ENCODE results near the gene MYO18B.

MYO18B gene

GRCh38 chr22:25746012-25746373, 4.0 kb downstream of the MYO18B start:
- H3K27ac ChIP-seq: no peak overlapping the region

GRCh38 chr22:25747245-25747944, 5.4 kb downstream of the MYO18B start:
- no peak overlapping the region for H3K27ac ChIP-seq

More at GRCh38 chr22:25746012-25746373, 4.0 kb downstream of the MYO18B start:
- no peak for TF ChIP-seq CTCF (conservative IDR thresholded peaks at IDR 0.05)

GRCh38 chr22:25748140-25748539, 6.2 kb downstream of the MYO18B start:
- no peak overlapping the region for H3K27ac ChIP-seq
- TF ChIP-seq ZFX (IDR thresholded peaks at IDR 0.05) (no peak), CTCF (conservative IDR thresholded peaks at IDR 0.05) (no peak)

More at GRCh38 chr22:25747245-25747944, 5.4 kb downstream of the MYO18B start:
- no peak for TF ChIP-seq CTCF (conservative IDR thresholded peaks at IDR 0.05)
- TF ChIP-seq ZFX (IDR thresholded peaks at IDR 0.05): no peak

- no peak overlapping the region for H3K27ac ChIP-seq
- no peak for TF ChIP-seq CTCF (conservative IDR thresholded peaks at IDR 0.05)
- TF ChIP-seq ZFX (IDR thresholded peaks at IDR 0.05): no peak
Observed at GRCh38 chr22:25748704-25749103, 6.7 kb downstream of the MYO18B start.

GRCh38 chr22:25749420-25750169, 7.6 kb downstream of the MYO18B start:
- H3K27ac ChIP-seq: no peak overlapping the region
- TF ChIP-seq CTCF (conservative IDR thresholded peaks at IDR 0.05) (no peak), ZFX (IDR thresholded peaks at IDR 0.05) (no peak)

GRCh38 chr22:25750569-25751173, 8.7 kb downstream of the MYO18B start:
- TF ChIP-seq CTCF (conservative IDR thresholded peaks at IDR 0.05): no peak
- TF ChIP-seq ZFX (IDR thresholded peaks at IDR 0.05): no peak
- no peak overlapping the region for H3K27ac ChIP-seq

- TF ChIP-seq ZFX (IDR thresholded peaks at IDR 0.05): no peak
- TF ChIP-seq CTCF (conservative IDR thresholded peaks at IDR 0.05): no peak
- no peak overlapping the region for H3K27ac ChIP-seq
Observed at GRCh38 chr22:25751174-25751581, 9.2 kb downstream of the MYO18B start.

All from C4-2B (cell line).